ENCODE measurements around the gene MTHFD2L.

The MTHFD2L gene

DNA sequence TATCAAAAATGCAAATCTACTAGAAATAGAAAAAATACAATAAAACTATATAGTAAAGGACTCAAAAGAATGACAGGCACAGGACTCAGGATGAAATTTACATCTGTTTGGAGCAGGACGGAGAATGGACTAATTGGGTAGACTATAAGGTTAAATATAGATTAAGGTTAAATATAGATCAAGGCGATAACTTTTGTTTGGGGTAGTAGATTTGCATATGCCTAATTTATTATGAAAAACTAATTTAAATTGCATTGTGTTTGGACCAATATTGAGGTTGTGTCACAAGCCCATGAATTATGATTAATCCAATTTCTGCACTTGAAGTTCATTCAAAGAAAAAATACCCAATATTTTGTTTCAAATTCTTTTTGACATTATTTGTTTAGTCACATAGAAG is 31.0 kb downstream of the MTHFD2L start:
- TF ChIP-seq, protein P1, sequence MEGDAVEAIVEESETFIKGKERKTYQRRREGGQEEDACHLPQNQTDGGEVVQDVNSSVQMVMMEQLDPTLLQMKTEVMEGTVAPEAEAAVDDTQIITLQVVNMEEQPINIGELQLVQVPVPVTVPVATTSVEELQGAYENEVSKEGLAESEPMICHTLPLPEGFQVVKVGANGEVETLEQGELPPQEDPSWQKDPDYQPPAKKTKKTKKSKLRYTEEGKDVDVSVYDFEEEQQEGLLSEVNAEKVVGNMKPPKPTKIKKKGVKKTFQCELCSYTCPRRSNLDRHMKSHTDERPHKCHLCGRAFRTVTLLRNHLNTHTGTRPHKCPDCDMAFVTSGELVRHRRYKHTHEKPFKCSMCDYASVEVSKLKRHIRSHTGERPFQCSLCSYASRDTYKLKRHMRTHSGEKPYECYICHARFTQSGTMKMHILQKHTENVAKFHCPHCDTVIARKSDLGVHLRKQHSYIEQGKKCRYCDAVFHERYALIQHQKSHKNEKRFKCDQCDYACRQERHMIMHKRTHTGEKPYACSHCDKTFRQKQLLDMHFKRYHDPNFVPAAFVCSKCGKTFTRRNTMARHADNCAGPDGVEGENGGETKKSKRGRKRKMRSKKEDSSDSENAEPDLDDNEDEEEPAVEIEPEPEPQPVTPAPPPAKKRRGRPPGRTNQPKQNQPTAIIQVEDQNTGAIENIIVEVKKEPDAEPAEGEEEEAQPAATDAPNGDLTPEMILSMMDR (IDR thresholded peaks at IDR 0.05; ENCODE audit: control insufficient read depth, extremely low read depth, insufficient read depth) = no peak
- no peak for DNase-seq (ENCODE audit: low read depth)
- no peak overlapping the region for H3K4me3 ChIP-seq (ENCODE audit: low read depth, low read length)

DNA sequence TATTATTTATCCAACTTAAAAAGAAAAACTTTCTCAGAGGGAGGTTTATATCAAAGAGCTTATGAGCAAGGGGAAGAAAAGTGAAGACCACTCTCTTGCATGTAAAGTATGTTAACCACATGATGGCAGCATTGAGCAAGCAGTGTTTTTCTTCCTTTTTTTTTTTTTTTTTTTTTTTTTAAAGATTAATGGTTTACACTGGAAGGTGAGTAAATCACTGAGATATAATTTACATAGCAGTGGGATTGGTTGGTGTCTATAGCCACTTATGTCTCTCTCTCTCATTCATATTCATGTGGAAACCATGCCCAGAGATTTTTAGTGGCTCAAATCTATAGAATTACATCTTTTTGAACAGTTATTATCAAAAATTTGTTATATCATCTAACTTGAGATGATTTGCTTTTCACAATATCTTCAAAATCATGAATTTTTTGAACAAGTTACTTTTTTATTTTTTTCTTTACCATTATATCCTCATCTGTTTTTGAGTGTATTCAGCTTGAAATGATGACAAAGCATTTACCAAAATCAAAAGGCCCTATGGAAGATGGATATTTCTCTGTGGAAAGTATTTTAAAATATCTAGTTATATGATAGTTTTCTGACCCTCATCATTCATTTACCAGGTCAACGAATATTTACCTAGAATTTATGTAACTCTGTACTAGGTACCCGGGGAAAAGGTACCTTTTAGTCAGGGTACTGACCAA is 31.6 kb downstream of the MTHFD2L start:
- peak; percentile 57 for DNase-seq (ENCODE audit: low read depth)
- TF ChIP-seq, protein P1 (IDR thresholded peaks at IDR 0.05; ENCODE audit: control insufficient read depth, extremely low read depth, insufficient read depth) = peak; percentile 58
- no peak overlapping the region for H3K4me3 ChIP-seq (ENCODE audit: low read depth, low read length)

DNA sequence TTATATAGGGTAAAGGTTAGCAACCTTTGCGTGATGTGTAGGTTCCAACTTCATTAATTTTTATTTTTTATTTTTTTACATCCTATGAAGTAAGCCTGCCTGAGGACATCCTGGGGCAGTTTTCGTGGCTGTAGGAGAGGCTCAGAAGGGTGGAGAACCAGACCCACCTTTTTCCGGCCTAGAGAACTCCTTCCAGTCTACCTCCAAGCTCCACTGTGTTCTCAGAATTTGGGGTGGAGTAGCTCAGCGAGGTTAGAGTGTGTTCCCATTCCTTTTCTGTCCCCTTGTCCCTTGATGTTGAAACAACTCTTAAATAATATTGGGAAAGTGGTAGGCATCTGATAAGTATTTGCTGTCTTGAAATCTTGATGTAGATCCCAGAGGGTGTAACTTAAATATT is 32.4 kb downstream of the MTHFD2L start:
- TF ChIP-seq, protein P1 (IDR thresholded peaks at IDR 0.05; ENCODE audit: control insufficient read depth, extremely low read depth, insufficient read depth) = no peak
- no peak for DNase-seq (ENCODE audit: low read depth)
- no peak overlapping the region for H3K4me3 ChIP-seq (ENCODE audit: low read depth, low read length)

DNA sequence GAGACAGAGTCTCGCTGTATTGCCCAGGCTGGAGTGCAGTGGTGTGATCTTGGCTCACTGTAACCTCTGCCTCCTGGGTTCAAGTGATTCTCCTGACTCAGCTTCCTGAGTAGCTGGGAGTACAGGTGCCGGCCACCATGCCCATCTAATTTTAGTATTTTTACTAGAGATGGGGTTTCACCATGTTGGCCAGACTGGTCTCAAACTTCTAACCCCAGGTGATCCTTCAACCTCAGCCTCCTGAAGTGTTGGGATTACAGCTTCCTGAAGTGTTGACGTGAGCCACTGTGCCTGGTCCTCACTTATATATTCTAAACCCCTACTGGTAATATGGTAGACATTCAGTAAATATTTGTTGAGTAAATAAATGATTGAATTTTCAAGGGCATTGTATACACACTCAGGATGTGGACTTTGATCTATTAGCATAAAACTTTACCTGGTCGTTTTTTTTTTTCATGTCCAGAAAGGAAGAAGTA is 33.0 kb downstream of the MTHFD2L start:
- no peak for DNase-seq (ENCODE audit: low read depth)
- H3K4me3 ChIP-seq (ENCODE audit: low read depth, low read length) = no peak overlapping the region
- TF ChIP-seq, protein P1 (IDR thresholded peaks at IDR 0.05; ENCODE audit: control insufficient read depth, extremely low read depth, insufficient read depth) = no peak

DNA sequence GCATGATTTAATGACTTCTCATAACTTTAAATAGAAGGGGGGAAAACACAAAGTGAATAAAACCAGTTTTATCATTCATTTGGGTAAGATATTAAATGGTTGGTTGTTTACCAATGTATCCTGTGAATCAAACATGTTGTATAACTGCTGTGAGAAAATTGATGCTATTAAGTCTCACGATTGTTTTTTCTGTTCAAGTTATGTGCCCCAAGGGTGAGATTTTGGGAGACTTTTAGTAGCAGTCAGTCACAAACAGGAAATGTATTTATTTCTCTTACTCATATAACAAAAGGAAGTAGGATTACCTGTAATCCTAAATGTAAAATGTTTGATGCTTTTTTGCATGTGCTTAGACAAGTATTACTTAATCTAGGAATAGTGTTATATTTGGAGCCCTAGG is 39.2 kb downstream of the MTHFD2L start:
- TF ChIP-seq, protein P1 (IDR thresholded peaks at IDR 0.05; ENCODE audit: control insufficient read depth, extremely low read depth, insufficient read depth) = no peak
- no peak for DNase-seq (ENCODE audit: low read depth)
- H3K4me3 ChIP-seq (ENCODE audit: low read depth, low read length) = no peak overlapping the region

DNA sequence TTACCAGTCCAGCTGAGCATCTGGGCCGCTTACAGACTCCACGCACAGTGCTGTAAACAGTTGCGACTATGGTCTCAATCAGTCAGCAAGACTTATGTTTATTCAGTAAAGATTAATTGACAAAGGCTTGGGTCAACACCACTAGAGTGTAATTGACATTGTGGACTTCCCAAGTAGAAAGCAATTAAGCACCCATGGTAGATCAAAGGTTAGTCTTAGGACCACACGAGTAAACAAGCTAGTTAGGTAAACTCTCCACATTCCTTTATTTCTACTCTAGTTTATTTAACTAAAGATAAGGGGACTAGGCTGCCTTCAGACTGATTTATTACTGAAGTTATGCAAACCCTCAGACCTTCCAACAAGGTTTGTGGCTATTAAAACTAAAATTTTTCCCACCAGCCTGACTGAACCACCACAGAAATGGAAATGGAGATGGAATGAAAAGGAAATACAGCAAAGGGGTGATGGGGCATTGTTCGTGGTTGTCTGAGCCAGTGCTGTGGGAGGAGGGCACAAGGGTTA is 44.2 kb downstream of the MTHFD2L start:
- no peak overlapping the region for H3K4me3 ChIP-seq (ENCODE audit: low read depth, low read length)
- TF ChIP-seq, protein P1 (IDR thresholded peaks at IDR 0.05; ENCODE audit: control insufficient read depth, extremely low read depth, insufficient read depth) = no peak
- DNase-seq (ENCODE audit: low read depth) = no peak

DNA sequence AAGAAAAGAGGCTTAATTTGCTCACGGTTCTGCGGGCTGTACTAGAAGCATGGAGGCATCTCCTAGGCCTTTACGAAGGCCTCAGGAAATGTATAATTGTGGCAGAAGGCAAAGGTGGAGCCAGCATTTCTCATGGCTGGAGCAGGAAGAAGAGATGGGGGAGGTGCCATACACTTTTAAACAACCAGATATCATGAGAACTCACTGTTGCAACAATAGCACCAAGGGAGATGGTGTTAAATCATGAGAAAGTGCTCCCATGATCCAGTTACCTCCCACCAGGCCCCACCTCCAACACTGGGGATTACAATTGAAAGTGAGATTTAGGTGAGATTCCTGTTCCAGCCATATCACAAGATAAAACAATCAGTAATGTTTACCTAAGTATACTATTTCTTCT is 45.5 kb downstream of the MTHFD2L start:
- no peak overlapping the region for H3K4me3 ChIP-seq (ENCODE audit: low read depth, low read length)
- TF ChIP-seq, protein P1 (IDR thresholded peaks at IDR 0.05; ENCODE audit: control insufficient read depth, extremely low read depth, insufficient read depth) = no peak
- DNase-seq (ENCODE audit: low read depth) = no peak

Measured in LNCaP clone FGC (cell line).